Measurements from ENCODE around the gene PRSS57. TPM values are rescaled to one million over a fixed set of nuclear protein-coding genes. Genes with fewer than 3 reads are reported as not detected.

The PRSS57 gene
- total RNA-seq, 2 experiments from 2014 or later: not detected

GRCh38 chr19:726993-727956 lies 32.0 kb upstream of the PRSS57 start:
- DNase-seq (no peak), ATAC-seq (ENCODE audit: poor library complexity) (no peak)
- H3K4me1 ChIP-seq (ENCODE audit: insufficient read depth, low read length): no peaks in the 10 kb centered on the region
- H3K4me3 ChIP-seq (ENCODE audit: low read length): no peak overlapping the region
- Mint-ChIP-seq H3K27me3 (peaks cover 20% of the 10 kb centered on the region), H3K27ac (no peak overlapping the region), H3K9me3 (no peaks in the 10 kb centered on the region), H3K4me1 (ENCODE audit: low read depth) (no peaks in the 10 kb centered on the region), H3K4me3 (no peak overlapping the region), H3K36me3 (ENCODE audit: low read depth) (no peaks in the 10 kb centered on the region)
- peaks cover 2 to 5% of the 10 kb centered on the region in 2 experiments for H3K27me3 ChIP-seq (ENCODE audit: control insufficient read depth in 1 of 2, insufficient read depth in 2 of 2, low read length in 2 of 2)
- H3K27ac ChIP-seq (ENCODE audit: low read depth in 1 of 2, low read length in 2 of 2): no peak overlapping the region
- H3K36me3 ChIP-seq (ENCODE audit: insufficient read depth, low read length): no peaks in the 10 kb centered on the region
- no peak for TF ChIP-seq CTCF (IDR thresholded peaks at IDR 0.05)
- intact Hi-C loops (cut with DNase I, micrococcal nuclease): no loop called here
- ChIA-PET POLR2A (no interaction called here), CTCF (no interaction called here)
- H3K9me3 ChIP-seq (ENCODE audit: control insufficient read depth in 1 of 2, insufficient read depth in 1 of 2, low read length in 2 of 2): peaks cover 0 to 11% of the 10 kb centered on the region in 2 experiments

- ChIA-PET CTCF (interaction anchor here (1.0 kb wide), 1 partner anchor 9 kb away, joined by 3 read pairs; no protein-coding TSS in a partner anchor), POLR2A (no interaction called here)
- H3K27ac Mint-ChIP-seq: no peak overlapping the region
- no peak for ATAC-seq (ENCODE audit: poor library complexity)
- TF ChIP-seq CTCF (IDR thresholded peaks at IDR 0.05): no peak
- H3K4me3 Mint-ChIP-seq: no peak overlapping the region
- H3K27me3 ChIP-seq (ENCODE audit: control insufficient read depth in 1 of 2, insufficient read depth in 2 of 2, low read length in 2 of 2): peaks cover 8 to 10% of the 10 kb centered on the region in 2 experiments
- intact Hi-C loops (cut with DNase I, micrococcal nuclease): no loop called here
- no peaks in the 10 kb centered on the region for H3K9me3 Mint-ChIP-seq
- DNase-seq: no peak
- no peak overlapping the region for H3K27ac ChIP-seq (ENCODE audit: low read depth in 1 of 2, low read length in 2 of 2)
- no peaks in the 10 kb centered on the region for H3K4me1 Mint-ChIP-seq (ENCODE audit: low read depth)
- no peaks in the 10 kb centered on the region for H3K36me3 Mint-ChIP-seq (ENCODE audit: low read depth)
- no peak overlapping the region for H3K4me3 ChIP-seq (ENCODE audit: low read length)
- peaks cover 0 to 12% of the 10 kb centered on the region in 2 experiments for H3K9me3 ChIP-seq (ENCODE audit: control insufficient read depth in 1 of 2, insufficient read depth in 1 of 2, low read length in 2 of 2)
- peaks cover 26% of the 10 kb centered on the region for H3K27me3 Mint-ChIP-seq
- no peaks in the 10 kb centered on the region for H3K4me1 ChIP-seq (ENCODE audit: insufficient read depth, low read length)
- H3K36me3 ChIP-seq (ENCODE audit: insufficient read depth, low read length): no peaks in the 10 kb centered on the region
These were observed 30.3 kb upstream of the PRSS57 start for GRCh38 chr19:725461-726089.

- TF ChIP-seq CTCF (IDR thresholded peaks at IDR 0.05): no peak
- Histone ChIP-seq H3K27me3 (ENCODE audit: control insufficient read depth in 1 of 2, insufficient read depth in 2 of 2, low read length in 2 of 2) (peaks cover 17% of the 10 kb centered on the region in 2 experiments), H3K4me1 (ENCODE audit: insufficient read depth, low read length) (peaks cover 3% of the 10 kb centered on the region), H3K9me3 (ENCODE audit: control insufficient read depth in 1 of 2, insufficient read depth in 1 of 2, low read length in 2 of 2) (peaks cover 0 to 20% of the 10 kb centered on the region in 2 experiments), H3K4me3 (ENCODE audit: low read length) (no peak overlapping the region), H3K27ac (ENCODE audit: low read depth in 1 of 2, low read length in 2 of 2) (no peak overlapping the region), H3K36me3 (ENCODE audit: insufficient read depth, low read length) (no peaks in the 10 kb centered on the region)
- ATAC-seq (ENCODE audit: poor library complexity) (no peak), DNase-seq (no peak)
- Mint-ChIP-seq H3K4me1 (ENCODE audit: low read depth) (no peaks in the 10 kb centered on the region), H3K9me3 (no peaks in the 10 kb centered on the region), H3K27ac (no peak overlapping the region), H3K4me3 (no peak overlapping the region), H3K27me3 (peaks cover 26% of the 10 kb centered on the region), H3K36me3 (ENCODE audit: low read depth) (no peaks in the 10 kb centered on the region)
- ChIA-PET CTCF (no interaction called here), POLR2A (no interaction called here)
- intact Hi-C loops (cut with DNase I, micrococcal nuclease): no loop called here
These were observed 28.5 kb upstream of the PRSS57 start for GRCh38 chr19:723714-724113.
